Measurements from ENCODE around the gene LARP4B.

DNA sequence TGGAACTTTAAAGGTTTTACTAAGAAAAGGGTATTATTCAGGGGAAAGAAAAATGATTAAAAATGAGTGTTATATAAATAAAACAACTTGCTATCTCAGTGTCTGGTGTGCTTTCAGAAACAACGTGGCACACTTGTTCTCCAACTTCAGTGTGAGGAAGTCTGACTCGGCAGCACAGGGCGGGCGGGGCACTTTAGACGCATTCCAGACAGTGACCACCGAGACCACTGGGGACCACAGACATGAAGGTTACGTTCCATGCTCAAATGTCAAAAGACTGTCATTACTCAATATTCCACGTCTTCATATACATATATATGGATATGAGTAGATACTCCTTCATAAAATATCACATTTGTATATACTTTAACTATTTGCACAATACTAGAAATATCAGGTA, 87.0 kb downstream of the LARP4B start:
- no peak for TF ChIP-seq POLR2A (IDR thresholded peaks at IDR 0.05; ENCODE audit: low read length)
- no peak for TF ChIP-seq GATA1 (IDR thresholded peaks at IDR 0.05; ENCODE audit: low read depth, low read length)

All from erythroblast (primary cell).